ENCODE data around the gene C3orf52. TPM values are rescaled to one million over a fixed set of nuclear protein-coding genes. Genes with fewer than 3 reads are reported as not detected.

C3orf52 gene
- total and polyA plus RNA-seq, 3 donors from 2014 or later: 5.7 to 13.2 (median 6.8) TPM

GRCh38 chr3:112141293-112141692, 55.1 kb downstream of the C3orf52 start:
- no peaks in the 10 kb centered on the region for H3K27me3 ChIP-seq
- H3K4me1 ChIP-seq: peaks cover 3% of the 10 kb centered on the region
- TF ChIP-seq POLR2A (IDR thresholded peaks at IDR 0.05): no peak
- no peak for TF ChIP-seq CTCF (IDR thresholded peaks at IDR 0.05)
- no peaks in the 10 kb centered on the region for H3K9me3 ChIP-seq
- DNase-seq: no peak
- no peak overlapping the region for H3K27ac ChIP-seq
- 70 to 83% methylated on average over 2 of the region's 2 CpGs for WGBS, 2 donors
- H3K36me3 ChIP-seq (ENCODE audit: low read depth, missing control alignments): no peaks in the 10 kb centered on the region
- no peak overlapping the region for H3K4me3 ChIP-seq
- intact Hi-C loops (cut with DNase I; ENCODE audit: low total_unique reads): no loop called here

GRCh38 chr3:112143251-112143650, 57.1 kb downstream of the C3orf52 start:
- H3K27ac ChIP-seq: no peak overlapping the region
- intact Hi-C loops (cut with DNase I; ENCODE audit: low total_unique reads): no loop called here
- no peaks in the 10 kb centered on the region for H3K27me3 ChIP-seq
- H3K36me3 ChIP-seq (ENCODE audit: low read depth, missing control alignments): no peaks in the 10 kb centered on the region
- H3K9me3 ChIP-seq: no peaks in the 10 kb centered on the region
- H3K4me3 ChIP-seq: no peak overlapping the region
- no peak for DNase-seq
- no peaks in the 10 kb centered on the region for H3K4me1 ChIP-seq
- WGBS, 2 donors: 79 to 89% methylated on average over 1 of the region's 1 CpG
- TF ChIP-seq CTCF (IDR thresholded peaks at IDR 0.05) (no peak), POLR2A (IDR thresholded peaks at IDR 0.05) (no peak)

- DNase-seq: no peak
- no peaks in the 10 kb centered on the region for H3K36me3 ChIP-seq (ENCODE audit: low read depth, missing control alignments)
- WGBS, 2 donors: 38 to 47% methylated on average over 1 of the region's 1 CpG
- no peaks in the 10 kb centered on the region for H3K9me3 ChIP-seq
- no peak overlapping the region for H3K4me3 ChIP-seq
- H3K27ac ChIP-seq: no peak overlapping the region
- intact Hi-C loops (cut with DNase I; ENCODE audit: low total_unique reads): no loop called here
- no peaks in the 10 kb centered on the region for H3K27me3 ChIP-seq
- H3K4me1 ChIP-seq: no peaks in the 10 kb centered on the region
- TF ChIP-seq CTCF (IDR thresholded peaks at IDR 0.05) (no peak), POLR2A (IDR thresholded peaks at IDR 0.05) (no peak)
Observed at GRCh38 chr3:112143689-112144088, 57.5 kb downstream of the C3orf52 start.

DNA sequence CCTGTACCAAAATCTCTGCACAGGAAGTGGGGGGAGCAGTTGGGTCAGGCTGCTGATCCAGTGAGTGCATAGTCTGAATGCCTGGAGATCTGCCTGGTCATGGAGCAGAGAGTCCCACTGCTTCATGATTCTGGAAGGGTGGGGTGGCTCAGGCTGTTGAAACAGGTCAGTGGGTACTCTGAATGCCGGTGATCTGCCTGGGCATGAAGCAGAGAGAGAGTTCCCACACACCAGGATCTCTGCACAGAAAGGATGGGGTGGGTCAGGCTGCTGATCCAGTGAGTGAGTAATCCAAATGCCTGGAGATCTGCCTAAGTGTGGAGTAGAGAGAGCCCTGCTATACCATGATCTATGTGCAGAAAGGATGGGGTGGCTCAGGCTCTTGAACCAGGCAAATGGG, 62.9 kb downstream of the C3orf52 start:
- intact Hi-C loops (cut with DNase I; ENCODE audit: low total_unique reads): no loop called here

More for the DNA sequence above, 62.9 kb downstream of the C3orf52 start:
- WGBS, 2 donors: 91 to 100% methylated on average over 1 of the region's 1 CpG
- no peak for DNase-seq
- Histone ChIP-seq H3K27me3 (no peaks in the 10 kb centered on the region), H3K27ac (no peak overlapping the region), H3K4me1 (no peaks in the 10 kb centered on the region), H3K9me3 (no peaks in the 10 kb centered on the region), H3K36me3 (ENCODE audit: low read depth, missing control alignments) (no peaks in the 10 kb centered on the region), H3K4me3 (no peak overlapping the region)
- TF ChIP-seq POLR2A (IDR thresholded peaks at IDR 0.05): no peak
- no peak for TF ChIP-seq CTCF (IDR thresholded peaks at IDR 0.05)
